ENCODE results near the gene RNF144B. TPM values are rescaled to one million over a fixed set of nuclear protein-coding genes. Genes with fewer than 3 reads are reported as not detected.

Gene RNF144B
- total and polyA plus RNA-seq, 2 of the 13 experiments (the other 11 are each of a cell fraction or from before 2014, with no cell fraction given) = 1.8 to 4.3 TPM

DNA sequence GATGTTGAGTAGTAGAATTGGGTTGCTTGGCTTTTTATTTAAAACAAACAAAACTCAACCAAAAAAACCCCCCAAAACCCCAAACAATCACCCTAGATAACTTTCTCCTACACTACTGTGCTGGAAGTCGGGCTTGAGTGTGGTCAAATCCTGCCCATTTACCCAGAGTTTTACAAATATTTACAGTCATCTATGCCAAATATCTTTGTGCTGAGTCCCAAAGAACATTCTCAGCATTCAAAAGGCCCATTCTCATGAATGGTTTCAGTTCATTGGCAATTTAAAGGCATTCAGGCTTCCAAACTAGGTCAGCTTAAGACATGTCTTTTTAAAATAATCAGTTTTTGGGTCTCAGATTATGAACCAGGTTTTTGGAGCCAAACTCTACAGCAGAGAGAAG lies 1.8 kb downstream of the RNF144B start:
- H3K4me1 ChIP-seq (ENCODE audit: insufficient read depth, low read length) = peaks cover 58% of the 10 kb centered on the region
- no peak overlapping the region for H2AFZ ChIP-seq (ENCODE audit: low read length)
- H4K20me1 ChIP-seq (ENCODE audit: insufficient read depth, low read length) = no peaks in the 10 kb centered on the region
- in situ Hi-C loops (cut with HindIII; ENCODE audit: extremely low pct_ligation_motif_present, low pct_unique_long_range_greater_than_20kb) = no loop called here
- H3K36me3 ChIP-seq (replicated peaks in 1 of 2; ENCODE audit: control insufficient read depth in 1 of 2, insufficient read depth in 2 of 2, low read length in 2 of 2) = no peaks in the 10 kb centered on the region
- intact Hi-C loops (cut with micrococcal nuclease; ENCODE audit: unreplicated experiment) = no loop called here
- peak overlapping the region; percentile 2 for H3K27ac ChIP-seq (ENCODE audit: extremely low read length, insufficient read depth, low read length)
- ChIA-PET POLR2A (no interaction called here), CTCF (ENCODE audit: low intra/inter-chr PET ratio, low total read pairs) (no interaction called here)
- H3K4me3 ChIP-seq (replicated peaks in 1 of 3; ENCODE audit: insufficient read depth in 1 of 3, low read depth in 2 of 3, low read length in 3 of 3) = peak overlapping the region; percentile 71 to 81 (median 73); a peak in 5 of 6 replicates
- FAIRE-seq (peak; percentile 50), ATAC-seq (peak; percentile 15), DNase-seq (ENCODE audit: low spot score) (peak; percentile 82)
- BruUV-seq (replicated peaks) = no TSS peak
- H3K4me2 ChIP-seq (ENCODE audit: low read depth, low read length) = peak overlapping the region; percentile 92
- H3K79me2 ChIP-seq (ENCODE audit: insufficient read depth, low read length) = no peaks in the 10 kb centered on the region
- H3K9ac ChIP-seq (ENCODE audit: insufficient read depth, low read depth, low read length) = peak overlapping the region; percentile 60; the same call in 1 of the 2 replicates
- H3K27me3 ChIP-seq (ENCODE audit: control insufficient read depth in 1 of 2, insufficient read depth in 2 of 2, low read length in 2 of 2) = no peaks in the 10 kb centered on the region; a peak in 2 of 5 replicates
- WGBS (ENCODE audit: low lambda C conversion rate) = 0% methylated on average over 1 of the region's 1 CpG
- H3K9me3 ChIP-seq (ENCODE audit: low read length) = no peaks in the 10 kb centered on the region
- TF ChIP-seq FOXA3 (CRISPR knock-in tag; IDR thresholded peaks at IDR 0.05) (peak; percentile 67), NFYC (CRISPR knock-in tag; IDR thresholded peaks at IDR 0.05) (no peak), ISL2 (CRISPR knock-in tag; IDR thresholded peaks at IDR 0.05) (no peak), SOX6 (IDR thresholded peaks at IDR 0.05) (no peak), SOX6 (CRISPR knock-in tag; IDR thresholded peaks at IDR 0.05) (no peak; the same call in 1 of the 2 replicates), LCORL (IDR thresholded peaks at IDR 0.05) (no peak), LCORL (CRISPR knock-in tag; IDR thresholded peaks at IDR 0.05) (peak; percentile 41; the same call in 1 of the 2 replicates), ZNF775 (CRISPR knock-in tag; IDR thresholded peaks at IDR 0.05; ENCODE audit: borderline replicate concordance) (no peak), KDM6A (CRISPR knock-in tag; IDR thresholded peaks at IDR 0.05; ENCODE audit: low read depth) (0 out of 2 replicates have a peak, but pooled peaks have one; percentile 19), ZNF777 (CRISPR knock-in tag; IDR thresholded peaks at IDR 0.05) (no peak), ZFX (CRISPR knock-in tag; IDR thresholded peaks at IDR 0.05; ENCODE audit: low read depth) (0 out of 2 replicates have a peak, but pooled peaks have one; percentile 20), SP140L (CRISPR knock-in tag; IDR thresholded peaks at IDR 0.05; ENCODE audit: borderline replicate concordance) (no peak), PRMT3 (CRISPR knock-in tag; IDR thresholded peaks at IDR 0.05; ENCODE audit: borderline replicate concordance, low read depth) (no peak), GATAD2A (CRISPR knock-in tag; IDR thresholded peaks at IDR 0.05) (peak; percentile 52; the same call in 1 of the 2 replicates), ZSCAN31 (CRISPR knock-in tag; IDR thresholded peaks at IDR 0.05; ENCODE audit: low read depth) (no peak), MAFF (IDR thresholded peaks at IDR 0.05; ENCODE audit: low read depth, low read length) (peak; percentile 28; the same call in 1 of the 2 replicates), IKZF1 (IDR thresholded peaks at IDR 0.05) (no peak), PHF5A (CRISPR knock-in tag; IDR thresholded peaks at IDR 0.05; ENCODE audit: low read depth, unreplicated experiment) (peak; percentile 32)
- TF ChIP-seq, protein P1, sequence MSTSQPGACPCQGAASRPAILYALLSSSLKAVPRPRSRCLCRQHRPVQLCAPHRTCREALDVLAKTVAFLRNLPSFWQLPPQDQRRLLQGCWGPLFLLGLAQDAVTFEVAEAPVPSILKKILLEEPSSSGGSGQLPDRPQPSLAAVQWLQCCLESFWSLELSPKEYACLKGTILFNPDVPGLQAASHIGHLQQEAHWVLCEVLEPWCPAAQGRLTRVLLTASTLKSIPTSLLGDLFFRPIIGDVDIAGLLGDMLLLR (CRISPR knock-in tag; IDR thresholded peaks at IDR 0.05) = no peak
- TF ChIP-seq, protein P2, sequence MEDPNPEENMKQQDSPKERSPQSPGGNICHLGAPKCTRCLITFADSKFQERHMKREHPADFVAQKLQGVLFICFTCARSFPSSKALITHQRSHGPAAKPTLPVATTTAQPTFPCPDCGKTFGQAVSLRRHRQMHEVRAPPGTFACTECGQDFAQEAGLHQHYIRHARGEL (CRISPR knock-in tag; IDR thresholded peaks at IDR 0.05) = no peak
- TF ChIP-seq, protein P3, sequence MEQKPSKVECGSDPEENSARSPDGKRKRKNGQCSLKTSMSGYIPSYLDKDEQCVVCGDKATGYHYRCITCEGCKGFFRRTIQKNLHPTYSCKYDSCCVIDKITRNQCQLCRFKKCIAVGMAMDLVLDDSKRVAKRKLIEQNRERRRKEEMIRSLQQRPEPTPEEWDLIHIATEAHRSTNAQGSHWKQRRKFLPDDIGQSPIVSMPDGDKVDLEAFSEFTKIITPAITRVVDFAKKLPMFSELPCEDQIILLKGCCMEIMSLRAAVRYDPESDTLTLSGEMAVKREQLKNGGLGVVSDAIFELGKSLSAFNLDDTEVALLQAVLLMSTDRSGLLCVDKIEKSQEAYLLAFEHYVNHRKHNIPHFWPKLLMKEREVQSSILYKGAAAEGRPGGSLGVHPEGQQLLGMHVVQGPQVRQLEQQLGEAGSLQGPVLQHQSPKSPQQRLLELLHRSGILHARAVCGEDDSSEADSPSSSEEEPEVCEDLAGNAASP (CRISPR knock-in tag; IDR thresholded peaks at IDR 0.05; ENCODE audit: borderline replicate concordance) = peak; percentile 16; the same call in 1 of the 2 replicates
- TF ChIP-seq, protein P4, sequence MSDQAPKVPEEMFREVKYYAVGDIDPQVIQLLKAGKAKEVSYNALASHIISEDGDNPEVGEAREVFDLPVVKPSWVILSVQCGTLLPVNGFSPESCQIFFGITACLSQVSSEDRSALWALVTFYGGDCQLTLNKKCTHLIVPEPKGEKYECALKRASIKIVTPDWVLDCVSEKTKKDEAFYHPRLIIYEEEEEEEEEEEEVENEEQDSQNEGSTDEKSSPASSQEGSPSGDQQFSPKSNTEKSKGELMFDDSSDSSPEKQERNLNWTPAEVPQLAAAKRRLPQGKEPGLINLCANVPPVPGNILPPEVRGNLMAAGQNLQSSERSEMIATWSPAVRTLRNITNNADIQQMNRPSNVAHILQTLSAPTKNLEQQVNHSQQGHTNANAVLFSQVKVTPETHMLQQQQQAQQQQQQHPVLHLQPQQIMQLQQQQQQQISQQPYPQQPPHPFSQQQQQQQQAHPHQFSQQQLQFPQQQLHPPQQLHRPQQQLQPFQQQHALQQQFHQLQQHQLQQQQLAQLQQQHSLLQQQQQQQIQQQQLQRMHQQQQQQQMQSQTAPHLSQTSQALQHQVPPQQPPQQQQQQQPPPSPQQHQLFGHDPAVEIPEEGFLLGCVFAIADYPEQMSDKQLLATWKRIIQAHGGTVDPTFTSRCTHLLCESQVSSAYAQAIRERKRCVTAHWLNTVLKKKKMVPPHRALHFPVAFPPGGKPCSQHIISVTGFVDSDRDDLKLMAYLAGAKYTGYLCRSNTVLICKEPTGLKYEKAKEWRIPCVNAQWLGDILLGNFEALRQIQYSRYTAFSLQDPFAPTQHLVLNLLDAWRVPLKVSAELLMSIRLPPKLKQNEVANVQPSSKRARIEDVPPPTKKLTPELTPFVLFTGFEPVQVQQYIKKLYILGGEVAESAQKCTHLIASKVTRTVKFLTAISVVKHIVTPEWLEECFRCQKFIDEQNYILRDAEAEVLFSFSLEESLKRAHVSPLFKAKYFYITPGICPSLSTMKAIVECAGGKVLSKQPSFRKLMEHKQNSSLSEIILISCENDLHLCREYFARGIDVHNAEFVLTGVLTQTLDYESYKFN (CRISPR knock-in tag; conservative IDR thresholded peaks at IDR 0.05) = peak; percentile 56; the same call in 1 of the 2 replicates
